Tibial artery (tissue), 4 donors: ENCODE data around the gene CDC7.

Experiments
- DNase-seq, 2 donors: peaks; one replicate each; pipeline ENCODE4 v3.0.0-alpha.2; 2019
- H3K27ac ChIP-seq, 2 donors: fragments of 200-600 bp; sonication (generic) in 1 of 2; 1 replicate in 1 of 2; 2 replicates in 1 of 2; pipeline ENCODE4 v1.5.1; 2018 to 2019; ENCODE audit warnings: mild to moderate bottlenecking in 1 of 2
- H3K27me3 ChIP-seq, 2 donors: fragments of 200-600 bp; sonication (generic) in 1 of 2; one replicate each; pipeline versions ENCODE4 v1.5.1 to v1.6.0; 2016 to 2019
- H3K36me3 ChIP-seq, 3 donors: fragments of 200-600 bp; sonication (generic) in 2 of 3; one replicate each; pipeline ENCODE4 v1.5.1; 2016 to 2019; ENCODE audit warnings: mild to moderate bottlenecking in 2 of 3
- H3K4me1 ChIP-seq, 4 donors: fragments of 200-600 bp; sonication (generic) in 2 of 4; 1 replicate in 3 of 4; 2 replicates in 1 of 4; pipeline ENCODE4 v1.5.1; 2016 to 2019
- H3K4me3 ChIP-seq, 2 donors: fragments of 200-600 bp; sonication (generic) in 1 of 2; 1 replicate in 1 of 2; 2 replicates in 1 of 2; pipeline ENCODE4 v1.5.1; 2018 to 2019; ENCODE audit warnings: mild to moderate bottlenecking in 2 of 2
- H3K9me3 ChIP-seq, 3 donors: fragments of 200-600 bp; sonication (generic) in 1 of 3; one replicate each; pipeline ENCODE4 v1.5.1; 2016 to 2019
- intact Hi-C: fragments of 100-400 bp; cut with DNase I; formaldehyde crosslinking; loops from one replicate; pipeline ENCODE4 v1.15.0; 2023; ENCODE audit warnings: low total_unique reads
- TF ChIP-seq, protein P1 (sequence below), 2 experiments: fragments of 200-600 bp in 1 of 2; fragments of 450-650 bp in 1 of 2; IDR thresholded peaks; one replicate each; pipeline ENCODE4 v1.5.1; 2017 to 2019; ENCODE audit warnings: antibody characterized with exemption in 2 of 2, mild to moderate bottlenecking in 1 of 2, moderate library complexity in 1 of 2

The CDC7 gene

DNA sequence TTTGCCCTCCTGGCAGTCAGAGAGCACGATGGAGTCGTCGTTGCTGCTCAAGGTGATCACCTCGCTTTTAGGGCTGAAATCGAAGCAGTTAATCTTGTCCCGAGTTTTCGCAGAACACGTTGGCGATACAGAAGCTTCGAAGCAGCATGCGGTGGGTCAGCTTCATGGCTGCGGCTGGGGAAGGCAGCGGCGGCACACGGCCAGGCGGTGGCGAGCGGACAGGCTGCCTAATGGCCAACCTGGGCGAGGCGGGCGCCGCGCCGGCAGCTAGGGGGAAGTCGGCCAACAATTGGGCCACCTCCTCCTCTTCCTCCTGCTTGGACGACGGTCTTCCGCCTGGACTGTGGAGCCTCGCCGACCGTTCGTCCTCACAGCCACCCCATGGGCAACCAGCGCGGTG is 34.8 kb downstream of the CDC7 start:
- TF ChIP-seq, protein P1, sequence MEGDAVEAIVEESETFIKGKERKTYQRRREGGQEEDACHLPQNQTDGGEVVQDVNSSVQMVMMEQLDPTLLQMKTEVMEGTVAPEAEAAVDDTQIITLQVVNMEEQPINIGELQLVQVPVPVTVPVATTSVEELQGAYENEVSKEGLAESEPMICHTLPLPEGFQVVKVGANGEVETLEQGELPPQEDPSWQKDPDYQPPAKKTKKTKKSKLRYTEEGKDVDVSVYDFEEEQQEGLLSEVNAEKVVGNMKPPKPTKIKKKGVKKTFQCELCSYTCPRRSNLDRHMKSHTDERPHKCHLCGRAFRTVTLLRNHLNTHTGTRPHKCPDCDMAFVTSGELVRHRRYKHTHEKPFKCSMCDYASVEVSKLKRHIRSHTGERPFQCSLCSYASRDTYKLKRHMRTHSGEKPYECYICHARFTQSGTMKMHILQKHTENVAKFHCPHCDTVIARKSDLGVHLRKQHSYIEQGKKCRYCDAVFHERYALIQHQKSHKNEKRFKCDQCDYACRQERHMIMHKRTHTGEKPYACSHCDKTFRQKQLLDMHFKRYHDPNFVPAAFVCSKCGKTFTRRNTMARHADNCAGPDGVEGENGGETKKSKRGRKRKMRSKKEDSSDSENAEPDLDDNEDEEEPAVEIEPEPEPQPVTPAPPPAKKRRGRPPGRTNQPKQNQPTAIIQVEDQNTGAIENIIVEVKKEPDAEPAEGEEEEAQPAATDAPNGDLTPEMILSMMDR (IDR thresholded peaks at IDR 0.05), result no peak
- intact Hi-C loops, result no loop called here
- no peak overlapping the region for H3K27ac ChIP-seq

DNA sequence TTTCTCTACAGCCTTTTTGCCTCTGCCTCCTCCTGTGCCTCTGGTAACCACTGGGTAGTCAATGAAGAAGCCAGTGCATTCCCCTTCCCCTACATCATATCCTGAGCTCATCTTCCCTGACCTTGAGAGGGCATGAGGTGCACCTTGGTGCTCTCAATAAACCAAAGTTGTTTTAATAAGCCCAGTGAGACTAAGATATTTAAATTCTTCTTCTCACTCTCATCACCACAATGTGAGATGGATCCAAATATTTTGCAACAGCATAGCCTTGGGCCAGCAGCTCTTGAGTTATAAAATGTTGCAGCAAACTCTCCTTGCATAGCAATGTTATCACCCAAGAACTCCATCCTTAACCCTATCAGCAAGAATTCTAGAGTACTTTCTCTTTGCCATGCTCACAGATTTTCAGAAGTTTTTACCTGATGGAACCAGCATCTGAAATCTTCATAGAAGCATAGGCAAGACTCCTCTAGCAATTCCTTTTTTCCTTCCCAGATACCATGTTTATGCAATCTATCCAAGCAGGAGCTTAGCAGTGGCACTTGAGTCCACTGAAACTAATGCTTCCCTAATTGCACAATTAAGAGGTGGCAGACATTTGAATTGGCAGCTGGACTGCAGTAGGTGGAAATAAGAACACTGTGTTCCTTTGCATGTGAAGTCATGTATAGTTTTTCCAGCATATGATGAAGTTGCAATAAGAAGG is 36.8 kb downstream of the CDC7 start:
- intact Hi-C loops, result no loop called here
- Histone ChIP-seq H3K4me1 (no peaks in the 10 kb centered on the region), H3K9me3 (no peaks in the 10 kb centered on the region), H3K27me3 (no peaks in the 10 kb centered on the region), H3K4me3 (no peak overlapping the region), H3K27ac (no peak overlapping the region), H3K36me3 (no peaks in the 10 kb centered on the region)
- DNase-seq, result peak in 1 of 2 donors; percentile 55
- TF ChIP-seq, protein P1 (IDR thresholded peaks at IDR 0.05), result no peak

More for the DNA sequence above, 34.8 kb downstream of the CDC7 start:
- Histone ChIP-seq H3K27me3 (no peaks in the 10 kb centered on the region), H3K9me3 (no peaks in the 10 kb centered on the region), H3K4me3 (no peak overlapping the region), H3K4me1 (no peaks in the 10 kb centered on the region), H3K36me3 (no peaks in the 10 kb centered on the region)
- no peak for DNase-seq

DNA sequence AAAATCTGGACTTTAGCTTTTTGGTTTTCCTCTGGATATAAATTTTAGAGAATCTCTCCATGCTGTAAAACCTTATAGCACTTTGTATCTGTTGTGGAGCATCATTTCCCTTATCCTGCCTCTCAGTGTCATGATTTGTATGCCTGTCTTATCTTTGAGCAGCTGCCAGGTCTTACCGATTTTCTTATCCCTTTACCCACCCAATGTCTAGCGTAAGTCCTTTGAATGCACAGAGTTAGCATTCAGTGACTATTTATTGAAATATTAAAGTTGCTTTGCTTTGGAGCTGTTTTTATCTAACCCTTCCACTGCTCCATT is 37.3 kb downstream of the CDC7 start:
- Histone ChIP-seq H3K27ac (no peak overlapping the region), H3K4me3 (no peak overlapping the region), H3K27me3 (no peaks in the 10 kb centered on the region), H3K4me1 (no peaks in the 10 kb centered on the region), H3K9me3 (no peaks in the 10 kb centered on the region), H3K36me3 (no peaks in the 10 kb centered on the region)
- intact Hi-C loops, result no loop called here
- TF ChIP-seq, protein P1 (IDR thresholded peaks at IDR 0.05), result no peak
- no peak for DNase-seq

DNA sequence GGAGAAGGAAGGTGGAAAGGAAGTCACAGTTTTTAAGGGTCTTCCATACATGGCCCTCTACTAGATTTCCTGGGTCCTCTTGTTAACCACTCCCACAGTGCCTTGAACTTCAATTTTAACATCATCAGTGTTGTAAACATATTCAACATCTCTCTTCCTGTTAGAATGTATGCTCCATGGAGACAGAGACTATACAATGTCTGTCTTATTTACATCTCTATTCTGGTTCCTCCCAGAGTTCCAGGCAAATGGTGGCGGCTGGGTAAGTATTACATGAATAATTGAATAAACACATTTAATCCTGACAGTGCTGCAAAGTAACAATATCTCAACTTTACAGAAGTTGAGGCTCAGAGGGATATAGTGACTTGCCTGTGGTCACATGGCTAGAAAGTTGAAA is 40.3 kb downstream of the CDC7 start:
- no peaks in the 10 kb centered on the region for H3K4me1 ChIP-seq
- DNase-seq, result no peak
- H3K9me3 ChIP-seq, result no peaks in the 10 kb centered on the region
- H3K36me3 ChIP-seq, result no peaks in the 10 kb centered on the region
- H3K27me3 ChIP-seq, result peaks cover 0 to 9% of the 10 kb centered on the region in 2 donors
- TF ChIP-seq, protein P1 (IDR thresholded peaks at IDR 0.05), result no peak
- intact Hi-C loops, result no loop called here
- H3K4me3 ChIP-seq, result no peak overlapping the region
- H3K27ac ChIP-seq, result no peak overlapping the region

DNA sequence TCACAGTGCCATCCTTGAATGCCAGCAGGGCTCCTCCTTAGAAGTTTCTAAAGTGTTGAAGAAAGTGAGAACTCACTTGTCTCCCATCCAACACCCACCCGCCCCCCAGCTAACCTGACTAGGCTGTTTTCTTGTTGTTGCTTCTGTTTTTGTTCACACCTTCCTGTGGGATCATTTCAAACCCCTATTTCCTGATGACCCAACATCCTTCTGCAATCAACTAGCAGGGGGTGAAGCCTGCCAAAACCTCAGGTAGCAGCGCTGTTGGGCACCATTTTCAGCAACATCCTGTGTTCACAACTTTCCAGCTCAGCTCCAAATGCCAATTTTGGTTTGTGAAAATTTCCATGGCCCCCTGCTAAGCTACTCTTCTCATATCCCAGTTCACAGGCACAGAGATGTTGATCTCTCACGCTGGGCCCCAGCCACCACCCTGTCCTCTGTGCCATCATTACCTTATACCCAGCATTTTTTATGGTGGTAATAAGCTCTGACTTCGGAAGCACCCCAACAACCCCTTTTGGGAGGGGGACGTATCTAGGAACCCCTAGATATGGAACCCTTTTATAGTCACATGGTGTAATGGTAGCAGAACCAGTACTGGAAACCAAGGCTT is 41.4 kb downstream of the CDC7 start:
- no peak overlapping the region for H3K4me3 ChIP-seq
- H3K4me1 ChIP-seq, result no peaks in the 10 kb centered on the region
- H3K9me3 ChIP-seq, result no peaks in the 10 kb centered on the region
- no peak overlapping the region for H3K27ac ChIP-seq
- intact Hi-C loops, result no loop called here
- no peaks in the 10 kb centered on the region for H3K36me3 ChIP-seq
- no peak for DNase-seq
- peaks cover 0 to 20% of the 10 kb centered on the region in 2 donors for H3K27me3 ChIP-seq
- TF ChIP-seq, protein P1 (IDR thresholded peaks at IDR 0.05), result no peak
